Panc1 (cell line): ENCODE data around the gene CHD6. TPM values are rescaled to one million over a fixed set of nuclear protein-coding genes. Genes with fewer than 3 reads are reported as not detected.

Source experiments
- ATAC-seq: fragments of 200-7000 bp; cut with Tn5 transposase; 2 replicates; pipeline ENCODE4 v1.9.1; 2020; ENCODE audit warnings: mild to moderate bottlenecking, moderate library complexity
- BruUV-seq: library from RNA; stranded (reverse); fragments of 400-500 nt; replicated peaks from 2 replicates; lab custom pipeline; 2021; lab: Mats Ljungman, UMichigan
- CTCF ChIA-PET: fragments of 300-600 bp; sonication (Branson Sonifier 250); formaldehyde crosslinking; loops from one replicate; lab custom pipeline; 2022; ENCODE audit warnings: antibody characterized with exemption; lab: Charles Lee
- POLR2A ChIA-PET: fragments of 300-600 bp; sonication (Branson Sonifier 250); formaldehyde crosslinking; loops from one replicate; lab custom pipeline; 2022; ENCODE audit warnings: antibody characterized with exemption; lab: Charles Lee
- DNase-seq: peaks from one replicate; pipeline ENCODE4 v3.0.0-alpha.2; 2010; ENCODE audit warnings: low read depth, low spot score
- H3K27ac ChIP-seq: 2 replicates; pipeline ENCODE4 v1.5.1; 2011; ENCODE audit warnings: mild to moderate bottlenecking, low read length, inconsistent platforms
- H3K27me3 ChIP-seq: fragments of 200-500 bp; sonication (Bioruptor generic); 2 replicates; pipeline ENCODE4 v1.6.0; 2014; ENCODE audit warnings: low read length, inconsistent platforms; ENCODE audit not compliant: control insufficient read depth, insufficient read depth
- H3K36me3 ChIP-seq: fragments of 200-500 bp; sonication (Bioruptor generic); 2 replicates; pipeline ENCODE4 v1.5.1; 2014; ENCODE audit warnings: inconsistent platforms, mild to moderate bottlenecking, low read length, moderate library complexity; ENCODE audit not compliant: control insufficient read depth, insufficient read depth
- H3K4me1 ChIP-seq: 2 replicates; pipeline ENCODE4 v1.5.1; 2011; ENCODE audit warnings: inconsistent platforms, mild to moderate bottlenecking, low read length, moderate library complexity; ENCODE audit not compliant: control insufficient read depth, insufficient read depth
- H3K4me3 ChIP-seq, 2 experiments: 2 replicates each; pipeline ENCODE4 v1.5.1; 2011 to 2012; ENCODE audit warnings: low read depth in 2 of 2, low read length in 2 of 2, mild to moderate bottlenecking in 2 of 2, inconsistent platforms in 1 of 2, moderate library complexity in 1 of 2
- H3K9me3 ChIP-seq: fragments of 200-500 bp; sonication (Bioruptor generic); 2 replicates; pipeline ENCODE4 v1.5.1; 2014; ENCODE audit warnings: low read depth, mild to moderate bottlenecking, inconsistent platforms, low read length, moderate library complexity; ENCODE audit not compliant: control insufficient read depth, insufficient read depth
- CTCF ChIP-seq: fragments of 450-650 bp; IDR thresholded peaks from 2 replicates; pipeline ENCODE4 v1.5.1; 2017; ENCODE audit warnings: mild to moderate bottlenecking
- POLR2AphosphoS5 ChIP-seq: IDR thresholded peaks from 2 replicates; pipeline ENCODE4 v1.6.1; 2012; ENCODE audit warnings: mild to moderate bottlenecking, low read depth, low read length, moderate library complexity
- REST ChIP-seq, 2 experiments: IDR thresholded peaks; 2 replicates each; pipeline ENCODE4 v1.6.1; 2011 to 2012; ENCODE audit warnings: low read depth in 2 of 2, control low read depth in 1 of 2, low read length in 1 of 2, mild to moderate bottlenecking in 1 of 2, moderate library complexity in 1 of 2; ENCODE audit not compliant: insufficient read depth in 1 of 2
- SIN3A ChIP-seq: IDR thresholded peaks from 2 replicates; pipeline ENCODE4 v1.6.1; 2012; ENCODE audit warnings: low read depth, mild to moderate bottlenecking, low read length, moderate library complexity, borderline replicate concordance; ENCODE audit not compliant: insufficient read depth
- TCF7L2 ChIP-seq: IDR thresholded peaks from 2 replicates; pipeline ENCODE4 v1.6.1; 2011; ENCODE audit warnings: mild to moderate bottlenecking, low read depth, low read length, inconsistent platforms
- in situ Hi-C: cut with HindIII; loops from 2 replicates; pipeline ENCODE4 v1.10.0; 2016; ENCODE audit warnings: low sequenced_read_pairs, low pct_unique_long_range_greater_than_20kb
- intact Hi-C: fragments of 100-400 bp; cut with micrococcal nuclease; formaldehyde crosslinking; loops from one replicate; pipeline ENCODE4 v1.10.0; 2022; ENCODE audit not compliant: unreplicated experiment
- total RNA-seq: library from RNA; stranded (reverse); gene quantifications from one replicate; pipeline ENCODE4 v1.2.1, GENCODE V29; 2021; ENCODE audit not compliant: unreplicated experiment

The CHD6 gene
- total RNA-seq, 1 experiment from 2014 or later = 21.3 TPM

- no peak overlapping the region for H3K27ac ChIP-seq
- peaks cover 2% of the 10 kb centered on the region; the same call in 1 of the 2 replicates for H3K36me3 ChIP-seq
- no peak for TF ChIP-seq REST (IDR thresholded peaks at IDR 0.05; ENCODE audit: insufficient read depth in 1 of 2, low read depth in 2 of 2, low read length in 1 of 2)
- DNase-seq = no peak
- no peaks in the 10 kb centered on the region for H3K9me3 ChIP-seq
- H3K4me1 ChIP-seq = no peaks in the 10 kb centered on the region
- no peaks in the 10 kb centered on the region for H3K27me3 ChIP-seq
- H3K4me3 ChIP-seq = no peak overlapping the region
- in situ Hi-C loops = no loop called here
- BruUV-seq = no TSS peak
- CTCF ChIA-PET = no interaction called here
- intact Hi-C loops = no loop called here
- POLR2A ChIA-PET = no interaction called here
- no peak for ATAC-seq
These were observed 189.9 kb downstream of the CHD6 start for GRCh38 chr20:41428285-41428684.

GRCh38 chr20:41427833-41428232, 190.3 kb downstream of the CHD6 start:
- no peak overlapping the region for H3K4me3 ChIP-seq
- in situ Hi-C loops (no loop called here), intact Hi-C loops (no loop called here)
- H3K27ac ChIP-seq = no peak overlapping the region
- H3K27me3 ChIP-seq = no peaks in the 10 kb centered on the region
- H3K9me3 ChIP-seq = no peaks in the 10 kb centered on the region
- DNase-seq = no peak
- ChIA-PET CTCF (no interaction called here), POLR2A (no interaction called here)
- BruUV-seq = no TSS peak
- no peak for TF ChIP-seq CTCF
- no peak for TF ChIP-seq SIN3A
- TF ChIP-seq POLR2AphosphoS5 = no peak
- no peak for TF ChIP-seq REST (IDR thresholded peaks at IDR 0.05; ENCODE audit: insufficient read depth in 1 of 2, low read depth in 2 of 2, low read length in 1 of 2)
- no peak for TF ChIP-seq TCF7L2
- peaks cover 2% of the 10 kb centered on the region; the same call in 1 of the 2 replicates for H3K36me3 ChIP-seq
- no peaks in the 10 kb centered on the region for H3K4me1 ChIP-seq
- no peak for ATAC-seq
